Activated naive CD8-positive, alpha-beta T cell treated with anti-CD3 and anti-CD28 coated beads, Interleukin-2, amount 50 U/mL, for 16 hours (primary cell): ENCODE results near the gene CACNA1D.
"Not testable (repeated sequence)": the region's sequence is repeated elsewhere in the genome, so short reads cannot be mapped to it uniquely, and the experiment has no call there.

Experiments
- DNase-seq: peaks from one replicate; pipeline ENCODE4 v3.0.0-alpha.2; 2020; ENCODE audit warnings: low read depth, low spot score

CACNA1D gene

DNA sequence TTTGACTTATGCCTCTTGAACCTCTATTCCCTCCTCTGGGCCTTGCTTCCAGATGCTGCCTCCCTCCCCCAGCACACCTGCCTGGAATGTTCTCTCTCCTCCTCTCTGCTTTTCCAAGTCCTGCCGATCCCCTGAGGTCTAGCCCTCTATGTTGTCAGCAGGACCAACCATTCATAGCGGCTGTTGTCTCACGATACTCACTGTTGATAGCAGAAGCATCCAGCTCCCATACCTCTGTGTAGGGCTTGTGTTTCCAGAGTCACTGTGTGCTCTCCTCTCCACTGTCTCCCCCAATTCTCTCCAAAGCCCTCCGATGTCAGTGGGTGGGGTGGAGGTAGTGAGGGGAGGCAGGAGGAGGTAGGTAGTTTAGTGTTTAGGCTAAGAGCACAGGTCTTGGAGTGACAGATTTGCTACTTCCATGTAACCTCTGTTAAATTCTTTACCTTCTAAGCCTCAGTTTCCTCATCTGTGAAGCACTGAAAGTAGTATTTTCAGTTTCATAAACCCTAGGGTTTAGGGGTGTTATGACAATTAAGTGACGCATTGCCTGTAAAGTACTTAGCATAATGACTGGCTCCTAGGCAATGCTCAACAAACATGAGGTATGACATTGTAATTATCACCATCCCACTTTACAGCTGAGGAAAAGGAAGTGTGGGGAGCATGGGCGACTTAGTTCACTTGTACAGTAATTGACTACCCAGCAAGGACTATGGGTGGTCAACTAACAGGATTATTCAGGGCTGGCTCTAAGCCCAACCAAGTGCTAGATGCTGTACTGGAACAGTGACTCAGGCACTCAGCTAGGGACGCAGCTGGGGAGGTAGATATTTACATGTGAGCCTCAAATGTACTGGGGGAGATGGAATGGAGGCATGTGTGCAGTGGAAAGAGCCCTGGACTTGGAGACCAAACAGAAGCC lies 122.8 kb downstream of the CACNA1D start:
- no peak for DNase-seq

DNA sequence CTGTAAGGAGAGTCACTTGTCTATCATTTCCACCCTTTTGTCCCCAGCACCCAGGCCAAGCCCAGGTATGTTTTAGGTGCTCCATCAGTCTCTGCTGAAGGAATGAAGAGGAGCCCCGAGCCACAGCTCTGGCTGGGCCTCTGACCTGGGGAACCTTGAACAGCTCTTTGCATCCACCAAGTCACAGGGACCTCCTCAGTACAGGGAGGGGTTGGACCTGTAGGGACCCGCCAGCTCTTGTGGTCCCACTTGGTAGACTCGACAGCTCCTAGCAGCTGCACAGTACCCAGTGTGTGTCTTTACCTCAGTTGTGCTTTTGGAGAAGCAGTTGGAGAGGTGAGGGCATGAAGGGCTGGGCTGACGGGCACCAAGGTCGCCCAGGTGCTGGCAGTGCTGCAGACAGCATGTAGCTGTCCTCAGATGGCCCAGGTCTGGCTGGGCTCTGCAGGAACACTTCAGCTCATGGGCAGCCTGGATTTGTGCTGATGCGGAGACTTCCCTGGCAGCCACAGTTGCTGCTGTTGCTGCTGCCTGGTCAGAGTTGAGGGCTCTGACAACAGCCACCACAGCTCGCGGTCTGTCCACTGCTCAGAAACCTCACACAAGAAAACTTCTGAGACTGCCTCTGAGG lies 123.6 kb downstream of the CACNA1D start:
- DNase-seq = no peak

DNA sequence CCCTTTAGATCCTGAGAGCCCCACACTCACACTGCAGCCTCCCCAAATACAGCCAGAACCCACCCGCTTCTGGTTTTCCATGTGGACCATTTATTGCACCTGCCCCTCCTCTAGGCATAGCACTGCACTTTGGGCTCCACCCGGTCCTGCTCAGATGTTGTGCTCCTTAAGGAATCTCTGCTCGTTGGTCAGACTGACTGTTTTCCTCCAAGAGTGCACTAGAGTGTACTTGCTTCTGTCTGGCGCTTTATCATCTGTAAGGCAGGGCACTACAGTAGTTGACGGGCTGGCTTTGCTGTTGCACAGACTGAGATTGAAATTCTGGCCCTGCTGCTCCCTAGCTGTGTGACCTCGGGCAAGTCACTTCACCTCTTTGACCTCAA lies 124.1 kb downstream of the CACNA1D start:
- DNase-seq = no peak

DNA sequence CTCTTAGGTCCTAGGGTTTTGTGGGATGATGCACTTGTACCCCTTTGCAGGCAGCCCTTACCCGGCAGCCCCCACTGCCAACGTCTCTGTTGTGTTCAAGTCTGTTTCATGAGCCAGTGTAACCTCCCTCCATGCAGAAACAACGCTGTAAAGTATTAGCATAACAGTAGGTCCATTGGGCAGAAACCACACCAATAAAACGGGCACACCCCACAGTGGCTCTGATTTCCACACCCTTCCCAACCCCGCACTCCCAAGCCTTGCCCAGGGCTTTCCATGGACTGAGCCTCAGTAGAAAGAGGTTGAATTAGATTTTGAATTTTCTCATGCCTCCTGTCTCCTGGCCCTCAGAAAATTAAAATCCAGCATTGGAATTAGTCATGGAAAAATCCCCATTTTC lies 124.5 kb downstream of the CACNA1D start:
- no peak for DNase-seq

DNA sequence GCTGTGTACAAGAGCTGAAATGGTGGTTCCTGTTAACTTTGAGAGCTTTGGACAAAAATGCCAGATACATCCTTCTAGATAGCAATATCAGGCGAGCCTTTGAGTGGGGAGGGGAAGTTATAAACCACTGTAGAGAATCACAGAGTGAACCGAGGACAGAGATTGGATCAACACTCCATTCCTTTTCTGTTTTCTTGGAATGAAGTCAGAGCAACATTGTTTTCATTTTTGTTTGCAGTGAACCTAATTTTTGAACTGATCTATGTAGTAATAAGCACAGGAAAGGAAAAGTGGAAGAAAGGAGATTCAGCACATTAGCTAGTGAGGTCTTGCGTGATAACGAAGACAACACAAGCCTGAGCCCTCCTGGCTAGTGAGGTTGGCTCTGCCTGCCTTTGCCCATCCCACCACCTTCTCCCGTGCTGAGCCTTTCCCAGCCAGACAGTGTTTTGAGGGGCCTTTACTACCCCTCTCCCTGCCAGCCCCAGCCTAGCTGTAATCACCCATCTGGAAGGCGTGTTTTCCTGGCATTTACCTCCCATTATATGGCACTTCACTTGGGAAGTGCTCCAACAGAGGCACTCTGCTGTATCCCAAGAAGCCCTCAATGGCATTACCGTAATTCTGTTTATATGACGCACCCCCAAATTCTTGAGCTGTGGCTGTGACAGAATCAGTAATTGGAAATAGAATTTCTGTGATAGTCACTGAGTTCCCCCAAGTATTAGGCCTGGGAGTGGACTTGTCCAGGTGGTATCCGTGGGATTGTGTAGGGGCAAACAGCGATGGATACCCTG lies 129.8 kb downstream of the CACNA1D start:
- DNase-seq = no peak

DNA sequence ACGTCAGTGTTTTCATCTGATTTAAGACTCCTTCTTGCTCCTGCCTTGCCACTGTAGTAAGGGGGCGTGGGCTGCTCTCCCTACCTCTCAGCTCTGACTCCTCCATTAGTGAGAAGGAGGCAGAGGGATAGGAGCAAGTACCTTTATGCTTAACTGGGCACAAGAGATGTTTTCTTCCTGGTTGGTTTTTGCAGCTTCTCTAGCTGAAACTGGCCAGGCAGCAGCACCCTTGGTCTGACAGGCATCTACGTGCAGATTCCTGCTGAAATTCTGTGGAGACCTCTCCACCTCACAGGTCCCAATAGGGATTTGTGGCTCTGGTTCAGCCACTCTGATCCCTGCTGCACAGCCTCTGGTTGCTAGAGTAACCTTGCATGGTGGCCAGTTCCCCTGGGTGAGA lies 132.5 kb downstream of the CACNA1D start:
- DNase-seq = no peak

DNA sequence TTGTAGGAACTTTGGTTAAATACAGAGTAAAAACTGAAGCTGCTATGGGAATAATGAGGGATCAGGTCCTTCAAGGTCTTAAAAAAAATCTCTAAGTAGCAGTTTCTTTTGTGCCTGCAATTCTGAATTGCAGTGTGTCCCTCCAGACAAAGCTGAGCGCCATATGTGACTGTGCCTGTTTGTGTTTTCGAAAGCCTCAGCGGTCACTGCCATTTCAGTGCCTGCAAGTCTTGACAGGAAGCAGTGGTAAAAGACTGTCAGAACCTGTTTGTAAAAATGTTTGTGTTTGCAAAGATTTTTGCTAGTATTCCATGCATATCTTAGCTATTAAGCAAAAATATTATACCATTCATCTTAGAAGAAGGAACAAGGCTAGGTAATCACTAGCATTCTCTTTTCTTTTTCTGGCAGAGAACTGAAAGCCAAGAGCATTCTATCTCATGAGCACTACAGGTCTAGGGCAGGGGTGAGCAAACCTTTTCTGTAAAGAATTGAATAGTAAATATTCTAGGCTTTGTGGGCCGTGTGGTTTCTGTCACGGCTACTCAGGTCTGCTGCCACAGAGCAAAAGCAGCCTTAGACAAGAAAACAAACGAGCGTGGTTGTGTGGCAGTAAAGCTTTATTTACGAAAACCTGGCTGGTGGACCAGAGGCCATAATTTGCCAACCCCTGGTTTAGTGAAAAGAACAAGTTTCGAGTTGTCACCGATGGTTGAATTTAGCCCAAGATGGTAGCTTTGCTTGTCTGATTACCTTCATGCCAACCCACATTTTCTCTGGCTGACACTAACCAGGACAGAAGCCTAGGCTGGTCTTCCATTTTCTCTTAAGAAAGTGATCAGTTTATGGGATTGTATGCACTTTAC lies 134.4 kb downstream of the CACNA1D start:
- no peak for DNase-seq

DNA sequence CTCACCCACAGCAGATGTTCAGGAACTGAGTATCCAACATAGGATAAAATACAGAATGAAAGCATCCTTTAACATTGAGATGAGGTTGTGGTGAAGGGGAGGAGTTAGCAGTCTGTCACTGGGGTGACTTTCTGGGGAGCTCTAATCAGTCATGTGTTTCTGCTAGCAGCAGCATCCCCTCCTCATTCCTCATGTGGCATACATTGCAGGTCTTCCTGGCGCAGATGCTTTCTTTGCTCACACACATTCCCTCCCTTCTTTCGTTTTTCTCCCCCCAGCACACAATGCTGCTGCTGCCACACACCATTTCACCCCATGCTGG lies 135.0 kb downstream of the CACNA1D start:
- DNase-seq = no peak

DNA sequence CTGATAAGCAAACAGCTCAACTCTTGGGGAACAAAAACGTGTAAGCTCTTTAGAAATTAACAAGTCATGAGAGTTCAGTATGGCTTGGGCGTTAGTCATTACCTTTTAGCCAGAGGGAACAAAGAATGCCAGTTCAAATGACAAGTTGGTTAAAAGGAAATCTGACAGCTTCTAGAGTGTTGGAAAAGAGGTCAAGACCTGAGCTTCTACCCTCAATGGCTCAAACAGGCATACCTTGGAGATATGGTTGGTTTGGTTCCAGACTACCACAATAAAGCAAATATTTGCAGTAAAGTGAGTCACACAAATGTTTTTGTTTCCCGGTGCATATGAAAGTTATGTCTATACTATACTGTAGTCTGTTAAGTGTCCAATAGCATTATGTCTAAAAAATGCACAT lies 136.1 kb downstream of the CACNA1D start:
- no peak for DNase-seq

DNA sequence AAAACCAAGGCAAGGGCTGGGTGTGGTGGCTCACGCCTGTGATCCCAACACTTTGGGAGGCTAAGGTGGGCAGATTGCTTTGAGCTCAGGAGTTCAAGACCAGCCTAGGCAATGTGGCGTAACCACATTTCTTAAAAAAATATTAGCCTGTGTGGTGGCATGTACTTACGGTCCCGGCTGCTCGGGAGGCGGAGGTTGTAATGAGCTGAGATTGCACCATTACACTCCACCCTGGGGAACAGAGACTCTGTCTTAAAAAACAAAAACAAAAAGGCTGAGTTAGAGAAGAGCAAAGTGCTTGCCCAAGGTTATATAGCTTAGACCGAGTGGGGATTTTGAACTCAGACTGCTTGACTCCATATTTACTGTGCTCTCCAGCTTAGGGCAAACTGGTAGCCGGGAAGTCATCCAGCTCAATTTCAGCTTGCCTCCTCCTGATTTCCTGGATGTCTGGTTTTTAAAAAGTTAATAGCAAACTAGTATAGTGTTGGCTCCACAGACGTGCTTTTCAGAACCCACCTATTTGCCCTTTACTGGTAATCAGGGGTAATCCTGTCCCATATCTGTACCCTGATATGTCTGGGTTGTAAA lies 138.9 kb downstream of the CACNA1D start:
- no peak for DNase-seq

DNA sequence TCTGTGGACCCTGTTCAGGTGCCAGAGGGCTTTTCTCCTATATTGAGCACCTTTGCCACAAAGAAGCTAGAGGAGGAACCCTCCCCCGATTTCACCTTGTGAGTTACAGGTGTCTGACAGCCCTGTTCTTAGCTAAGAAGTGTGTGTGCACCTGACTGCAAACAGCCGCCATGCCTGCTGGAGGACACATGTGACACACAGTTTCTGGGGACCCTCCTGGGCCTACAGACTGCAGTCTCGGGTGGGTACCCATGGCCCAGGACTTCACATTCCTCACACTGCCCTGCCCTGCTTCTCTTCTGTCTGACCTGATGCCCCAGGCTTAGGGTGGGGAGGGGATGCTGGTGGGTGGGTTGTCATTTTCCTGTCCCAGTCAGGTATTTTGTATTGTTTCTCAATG lies 140.6 kb downstream of the CACNA1D start:
- no peak for DNase-seq

DNA sequence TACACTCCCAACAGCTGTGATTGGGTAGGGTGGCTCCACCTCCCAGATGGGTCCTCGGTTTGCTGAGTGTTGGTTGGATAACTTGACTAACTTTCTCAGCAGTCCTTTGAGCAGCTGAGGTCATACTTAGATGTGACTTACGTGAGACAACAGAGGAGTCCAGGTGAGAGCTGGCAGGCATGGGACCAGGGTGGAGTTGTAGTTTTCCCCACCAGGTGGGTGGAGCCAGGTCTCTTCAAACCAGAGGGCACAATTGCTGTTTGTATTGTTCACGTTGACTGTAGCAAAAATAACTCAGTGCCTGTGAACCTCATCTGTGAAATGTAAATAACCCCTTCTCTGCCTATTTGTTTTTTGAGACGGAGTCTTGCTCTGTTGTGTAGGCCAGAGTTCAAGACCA lies 144.4 kb downstream of the CACNA1D start:
- not testable (repeated sequence) for DNase-seq

DNA sequence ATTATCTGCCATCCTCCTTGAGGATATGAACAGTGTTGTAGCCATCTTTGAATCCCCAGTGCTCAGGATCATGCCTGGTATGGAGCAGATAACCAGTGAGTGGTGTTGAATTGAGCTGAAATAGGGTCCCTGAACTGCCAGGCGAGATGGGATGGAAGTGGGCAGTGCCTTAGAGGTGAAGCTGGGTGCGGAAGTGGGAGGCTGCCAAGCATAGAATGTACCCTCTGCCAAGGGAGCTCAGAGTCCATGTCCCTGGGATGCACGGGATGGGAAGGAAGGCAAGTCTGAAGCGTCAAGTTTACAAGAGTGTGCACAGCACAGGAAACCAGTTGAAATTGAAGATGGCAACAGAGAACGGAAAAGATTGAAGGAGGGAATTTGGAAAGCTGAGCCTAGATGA lies 147.0 kb downstream of the CACNA1D start:
- no peak for DNase-seq

DNA sequence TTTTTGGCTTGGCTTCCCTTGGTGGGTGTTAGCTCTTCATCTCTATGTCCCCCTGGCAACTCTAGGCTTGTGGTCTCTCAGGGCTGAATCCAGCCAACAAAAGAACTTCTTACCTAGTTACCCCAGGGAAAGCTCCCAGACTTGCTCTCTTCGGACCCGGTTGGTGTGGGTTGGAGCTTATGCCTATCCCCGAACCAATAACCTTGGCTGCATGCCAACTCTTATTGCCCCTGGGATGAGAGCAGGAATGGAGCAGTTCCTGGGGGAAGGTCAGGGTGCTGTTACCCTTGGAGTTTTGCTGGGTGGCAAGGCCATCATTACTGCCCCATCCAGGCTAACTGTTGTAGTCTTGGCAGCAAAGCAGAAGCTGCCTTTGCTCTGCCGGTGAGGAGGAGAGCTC lies 147.8 kb downstream of the CACNA1D start:
- no peak for DNase-seq

DNA sequence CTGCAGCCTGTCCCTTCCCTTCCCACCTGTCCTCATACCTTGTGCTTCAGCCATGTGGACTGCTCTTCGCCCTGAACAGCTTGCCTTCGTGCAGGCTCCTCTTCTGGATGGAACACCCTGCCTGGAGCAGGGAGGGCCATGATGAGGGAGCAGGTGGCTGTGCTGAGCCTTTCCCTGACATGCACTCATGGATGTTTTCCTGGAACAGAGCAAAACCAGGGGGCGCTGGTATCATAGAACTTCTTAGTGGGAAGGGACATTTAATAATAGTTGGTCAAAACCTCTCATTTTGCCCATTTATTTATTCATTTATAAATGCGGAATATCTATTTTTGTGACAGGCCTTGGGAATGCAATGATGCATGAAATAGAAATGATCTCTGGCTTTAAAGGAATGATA lies 149.3 kb downstream of the CACNA1D start:
- no peak for DNase-seq

DNA sequence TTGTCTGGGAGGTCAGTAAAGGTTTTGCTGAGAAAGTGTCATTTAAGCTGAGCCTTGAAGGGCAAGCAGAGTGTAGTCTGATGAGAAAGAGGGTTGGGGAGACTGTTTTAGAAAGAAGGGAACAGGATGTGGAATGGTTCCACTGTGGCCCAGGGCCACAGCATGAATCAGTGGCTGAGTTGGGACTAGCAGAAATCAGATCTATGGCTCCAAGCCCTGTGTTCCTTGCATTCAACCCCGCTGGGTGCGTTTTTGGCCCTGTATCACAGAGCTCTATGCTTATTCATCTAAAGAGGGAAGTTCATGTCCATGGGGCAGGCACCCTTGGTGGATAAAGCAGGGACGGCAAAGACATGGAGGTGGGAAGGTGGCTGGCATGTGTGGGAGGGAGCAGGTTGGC lies 151.3 kb downstream of the CACNA1D start:
- no peak for DNase-seq

DNA sequence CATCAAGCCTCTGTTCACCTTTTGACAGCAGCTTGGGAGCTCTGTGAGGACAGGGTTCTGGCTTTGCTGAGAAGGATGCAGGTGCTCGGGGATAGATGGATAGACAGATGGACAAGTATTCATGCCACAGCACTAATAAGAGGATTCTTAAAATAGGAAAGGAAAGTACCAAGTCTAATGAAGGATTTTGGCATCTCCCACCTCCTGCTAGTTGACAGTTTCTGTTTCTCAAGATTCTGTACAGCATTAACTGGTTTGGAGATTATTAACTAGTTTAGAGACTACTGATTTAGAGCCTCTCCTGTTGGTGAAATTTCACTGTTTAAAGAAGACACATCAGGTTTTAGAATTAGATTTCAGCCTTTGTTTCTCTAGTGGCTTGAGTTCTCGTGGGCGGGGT lies 152.3 kb downstream of the CACNA1D start:
- DNase-seq = no peak

DNA sequence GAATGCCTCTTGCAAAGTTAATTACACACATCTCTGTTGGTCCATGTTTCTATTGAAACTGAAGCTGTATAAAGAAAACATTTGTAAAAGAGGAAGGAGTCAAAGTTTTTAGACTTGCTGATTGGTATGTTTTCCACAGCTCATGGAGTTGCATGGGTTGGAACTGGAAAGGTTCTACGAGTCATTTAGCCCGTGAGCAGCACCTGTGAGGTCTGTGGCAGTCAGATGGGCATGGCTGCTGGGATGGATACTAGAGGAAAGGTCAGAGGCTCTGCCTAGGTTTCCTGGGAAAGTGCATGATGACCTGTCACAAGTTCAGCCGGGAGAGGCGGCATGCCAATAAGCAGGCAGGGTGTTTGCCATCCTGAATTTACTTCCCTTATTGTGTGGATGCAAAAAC lies 155.4 kb downstream of the CACNA1D start:
- DNase-seq = no peak

DNA sequence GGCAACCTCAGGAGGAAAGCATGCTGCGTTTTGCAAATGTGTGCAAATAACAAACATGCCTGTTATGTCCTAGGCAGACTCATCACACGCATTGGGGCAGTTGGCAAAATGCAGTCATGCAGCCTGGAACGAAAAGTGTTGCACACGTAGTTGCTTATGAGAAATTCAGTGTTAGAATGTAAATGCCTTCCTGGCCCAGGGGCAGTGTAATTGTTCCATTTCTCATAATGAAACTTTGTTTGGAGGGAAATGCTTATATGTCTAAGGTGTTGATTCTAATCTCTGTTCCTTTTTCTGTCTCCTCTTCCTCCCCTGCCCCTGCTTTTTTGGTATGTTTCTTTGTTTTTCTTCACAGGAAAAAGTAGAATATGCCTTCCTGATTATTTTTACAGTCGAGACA lies 156.0 kb downstream of the CACNA1D start:
- DNase-seq = no peak

DNA sequence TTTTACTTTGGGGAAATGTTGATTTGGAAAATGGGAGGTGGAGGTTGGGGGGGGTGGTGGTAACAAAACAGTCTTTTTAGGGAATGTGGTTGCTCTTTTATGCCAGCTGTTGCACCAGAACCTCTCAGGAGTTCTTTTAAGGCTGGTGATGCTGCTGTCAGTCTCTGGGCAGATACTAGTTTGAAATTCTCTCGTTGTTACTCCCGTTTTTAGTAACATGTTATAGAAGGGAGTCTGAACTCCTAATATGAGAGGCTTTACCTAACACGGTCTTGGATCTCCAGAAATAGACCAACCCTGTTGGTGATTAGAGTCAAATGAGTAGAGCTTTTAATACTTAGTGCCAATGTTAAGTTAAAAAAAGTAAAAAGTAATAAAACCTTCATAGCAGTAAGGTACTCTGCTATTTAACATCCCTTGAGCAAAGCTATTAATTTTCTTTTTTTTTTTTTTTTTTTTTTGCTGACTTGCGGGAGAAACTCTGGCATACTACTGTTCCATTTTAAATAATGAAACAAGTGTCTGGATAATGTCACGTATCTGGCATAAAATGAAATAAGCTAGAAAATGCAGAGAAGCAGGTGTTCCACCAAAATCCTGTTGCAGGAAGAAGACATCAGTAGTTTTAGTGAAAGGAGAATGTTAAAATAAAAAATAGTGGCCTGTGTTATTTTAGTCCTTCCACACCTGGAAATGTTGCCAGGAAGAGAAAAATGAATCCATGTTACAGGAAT lies 156.7 kb downstream of the CACNA1D start:
- DNase-seq = no peak

DNA sequence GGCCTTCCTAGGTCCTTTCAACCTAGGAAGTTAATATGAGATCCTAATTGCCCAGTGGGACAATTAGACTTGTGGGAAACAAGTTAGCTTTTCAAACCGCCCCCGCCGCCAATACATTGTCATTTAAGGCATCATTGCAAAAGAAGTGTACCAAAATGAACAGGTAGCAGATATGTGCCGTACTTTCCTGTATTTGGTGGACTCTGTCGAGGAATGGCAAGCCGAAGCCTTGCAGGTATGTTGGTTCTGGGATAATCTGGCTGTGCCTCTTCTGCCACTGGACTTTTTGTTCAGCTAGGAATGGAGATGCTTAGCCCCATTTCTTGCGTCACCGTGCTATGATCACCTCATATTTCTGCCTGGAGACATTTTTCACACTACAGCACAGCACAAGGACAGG lies 157.5 kb downstream of the CACNA1D start:
- DNase-seq = no peak
